Measurements from ENCODE around the gene ACYP2. TPM values are rescaled to one million over a fixed set of nuclear protein-coding genes. Genes with fewer than 3 reads are reported as not detected.
A peak's percentile ranks its signal among the peaks of the same experiment; 100 is the strongest.
"Not testable (repeated sequence)": the region's sequence is repeated elsewhere in the genome, so short reads cannot be mapped to it uniquely, and the experiment has no call there.

The ACYP2 gene
- total RNA-seq, 1 experiment from 2014 or later, result 10.9 TPM

GRCh38 chr2:54321047-54321446, 205.6 kb downstream of the ACYP2 start:
- Mint-ChIP-seq H3K27me3 (ENCODE audit: unreplicated experiment) (no peaks in the 10 kb centered on the region), H3K4me1 (ENCODE audit: low read depth, unreplicated experiment) (no peaks in the 10 kb centered on the region), H3K36me3 (ENCODE audit: insufficient read depth, unreplicated experiment) (no peaks in the 10 kb centered on the region), H3K9me3 (ENCODE audit: low read depth, unreplicated experiment) (no peaks in the 10 kb centered on the region), H3K4me3 (ENCODE audit: low read depth, unreplicated experiment) (no peak overlapping the region), H3K27ac (ENCODE audit: unreplicated experiment) (no peak overlapping the region)
- CTCF ChIA-PET, result interaction anchor here (0.5 kb wide), 1 partner anchor 109 kb away, joined by 3 read pairs; no protein-coding TSS in a partner anchor
- TF ChIP-seq, protein P1, sequence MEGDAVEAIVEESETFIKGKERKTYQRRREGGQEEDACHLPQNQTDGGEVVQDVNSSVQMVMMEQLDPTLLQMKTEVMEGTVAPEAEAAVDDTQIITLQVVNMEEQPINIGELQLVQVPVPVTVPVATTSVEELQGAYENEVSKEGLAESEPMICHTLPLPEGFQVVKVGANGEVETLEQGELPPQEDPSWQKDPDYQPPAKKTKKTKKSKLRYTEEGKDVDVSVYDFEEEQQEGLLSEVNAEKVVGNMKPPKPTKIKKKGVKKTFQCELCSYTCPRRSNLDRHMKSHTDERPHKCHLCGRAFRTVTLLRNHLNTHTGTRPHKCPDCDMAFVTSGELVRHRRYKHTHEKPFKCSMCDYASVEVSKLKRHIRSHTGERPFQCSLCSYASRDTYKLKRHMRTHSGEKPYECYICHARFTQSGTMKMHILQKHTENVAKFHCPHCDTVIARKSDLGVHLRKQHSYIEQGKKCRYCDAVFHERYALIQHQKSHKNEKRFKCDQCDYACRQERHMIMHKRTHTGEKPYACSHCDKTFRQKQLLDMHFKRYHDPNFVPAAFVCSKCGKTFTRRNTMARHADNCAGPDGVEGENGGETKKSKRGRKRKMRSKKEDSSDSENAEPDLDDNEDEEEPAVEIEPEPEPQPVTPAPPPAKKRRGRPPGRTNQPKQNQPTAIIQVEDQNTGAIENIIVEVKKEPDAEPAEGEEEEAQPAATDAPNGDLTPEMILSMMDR (IDR thresholded peaks at IDR 0.05; ENCODE audit: unreplicated experiment), result no peak
- no TSS peak for BruUV-seq (replicated peaks)
- no peak for DNase-seq
- intact Hi-C loops (cut with micrococcal nuclease; ENCODE audit: unreplicated experiment), result no loop called here

DNA sequence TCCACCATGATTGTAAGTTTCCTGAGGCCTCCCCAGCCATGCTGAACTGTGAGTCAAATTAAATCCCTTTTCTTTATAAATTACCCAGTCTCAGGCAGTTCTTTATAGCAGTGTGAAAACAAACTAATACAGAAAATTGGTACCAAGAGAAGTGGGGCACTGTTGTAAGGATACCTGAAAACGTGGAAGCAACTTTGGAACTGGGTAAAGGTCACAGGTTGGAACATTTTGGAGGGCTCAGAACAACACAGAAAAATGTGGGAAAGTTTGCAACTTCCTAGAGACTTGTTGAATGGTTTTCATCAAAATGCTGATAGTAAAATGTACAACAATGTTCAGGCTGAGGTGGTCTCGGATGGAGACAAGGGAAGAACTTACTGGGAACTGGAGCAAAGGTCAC, 209.1 kb downstream of the ACYP2 start:
- H3K27me3 Mint-ChIP-seq (ENCODE audit: unreplicated experiment); H3K4me3 Mint-ChIP-seq (ENCODE audit: low read depth, unreplicated experiment); intact Hi-C loops (cut with micrococcal nuclease; ENCODE audit: unreplicated experiment); H3K27ac Mint-ChIP-seq (ENCODE audit: unreplicated experiment); CTCF ChIA-PET; H3K36me3 Mint-ChIP-seq (ENCODE audit: insufficient read depth, unreplicated experiment); BruUV-seq (replicated peaks); H3K4me1 Mint-ChIP-seq (ENCODE audit: low read depth, unreplicated experiment); DNase-seq; H3K9me3 Mint-ChIP-seq (ENCODE audit: low read depth, unreplicated experiment): not testable (repeated sequence)

DNA sequence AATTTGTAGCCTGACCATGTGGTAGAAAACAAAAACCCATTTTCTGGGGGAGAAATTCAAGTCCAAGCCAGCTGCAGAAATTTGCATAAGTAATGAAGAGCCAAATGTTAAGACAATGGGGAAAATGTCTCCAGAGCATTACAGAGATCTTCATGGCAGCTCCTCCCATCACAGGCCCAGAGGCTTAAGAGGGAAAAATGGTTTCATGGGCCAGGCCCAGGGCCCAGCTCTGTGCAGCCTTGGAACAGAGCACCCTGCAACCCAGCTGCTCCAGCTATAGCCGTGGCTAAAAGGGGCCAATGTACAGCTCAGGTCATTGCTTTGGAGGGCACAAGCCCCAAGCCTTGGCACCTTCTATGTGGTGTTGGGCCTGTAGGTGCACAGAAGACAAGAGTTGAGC, 209.7 kb downstream of the ACYP2 start:
- TF ChIP-seq, protein P1 (IDR thresholded peaks at IDR 0.05; ENCODE audit: unreplicated experiment), result no peak
- CTCF ChIA-PET, result no interaction called here
- no TSS peak for BruUV-seq (replicated peaks)

GRCh38 chr2:54329482-54330161, 214.2 kb downstream of the ACYP2 start:
- intact Hi-C loops (cut with micrococcal nuclease; ENCODE audit: unreplicated experiment), result loop anchor here (10.0 kb wide), 1 partner anchor 125 kb away; the partner anchor contains the start of gene SPTBN1
- peak overlapping the region; percentile 92 for H3K4me3 Mint-ChIP-seq (ENCODE audit: low read depth, unreplicated experiment)

More for the DNA sequence above, 209.7 kb downstream of the ACYP2 start:
- Mint-ChIP-seq H3K27me3 (ENCODE audit: unreplicated experiment) (no peaks in the 10 kb centered on the region), H3K27ac (ENCODE audit: unreplicated experiment) (no peak overlapping the region), H3K9me3 (ENCODE audit: low read depth, unreplicated experiment) (no peaks in the 10 kb centered on the region), H3K36me3 (ENCODE audit: insufficient read depth, unreplicated experiment) (peaks cover 4% of the 10 kb centered on the region), H3K4me1 (ENCODE audit: low read depth, unreplicated experiment) (peaks cover 10% of the 10 kb centered on the region), H3K4me3 (ENCODE audit: low read depth, unreplicated experiment) (no peak overlapping the region)
- DNase-seq, result no peak
- intact Hi-C loops (cut with micrococcal nuclease; ENCODE audit: unreplicated experiment), result no loop called here

More at GRCh38 chr2:54329482-54330161, 214.2 kb downstream of the ACYP2 start:
- Mint-ChIP-seq H3K9me3 (ENCODE audit: low read depth, unreplicated experiment) (no peaks in the 10 kb centered on the region), H3K36me3 (ENCODE audit: insufficient read depth, unreplicated experiment) (peaks cover 18% of the 10 kb centered on the region), H3K27ac (ENCODE audit: unreplicated experiment) (peak overlapping the region; percentile 37), H3K4me1 (ENCODE audit: low read depth, unreplicated experiment) (peaks cover 23% of the 10 kb centered on the region), H3K27me3 (ENCODE audit: unreplicated experiment) (no peaks in the 10 kb centered on the region)
- TF ChIP-seq, protein P1 (IDR thresholded peaks at IDR 0.05; ENCODE audit: unreplicated experiment), result no peak
- BruUV-seq (replicated peaks), result no TSS peak
- CTCF ChIA-PET, result interaction anchor here (1.1 kb wide), 1 partner anchor 375 kb away, joined by 3 read pairs; no protein-coding TSS in a partner anchor
- no peak for DNase-seq
